Erythroblast (primary cell): ENCODE measurements around the gene VPS37C.

ENCODE experiments used
- GATA1 ChIP-seq: IDR thresholded peaks from 2 replicates; pipeline ENCODE4 v1.6.1; 2011; ENCODE audit warnings: low read depth, mild to moderate bottlenecking, control low read depth, low read length, moderate library complexity
- POLR2A ChIP-seq: IDR thresholded peaks from 2 replicates; pipeline ENCODE4 v1.6.1; 2011; ENCODE audit warnings: mild to moderate bottlenecking, low read length

GRCh38 chr11:61107888-61108287 is 53.3 kb downstream of the VPS37C start:
- TF ChIP-seq POLR2A, result no peak
- TF ChIP-seq GATA1, result no peak
